Left ventricle myocardium inferior (tissue), 1 donor: ENCODE results near the gene FKBP1B. TPM values are rescaled to one million over a fixed set of nuclear protein-coding genes. Genes with fewer than 3 reads are reported as not detected.

Experiments used
- DNase-seq: peaks from one replicate; pipeline ENCODE4 v3.0.0-alpha.2; 2020
- H3K27ac ChIP-seq: fragments of 200-600 bp; replicated peaks from 2 replicates; pipeline ENCODE4 v1.8.0; 2021
- H3K27me3 ChIP-seq: fragments of 200-600 bp; 2 replicates; pipeline ENCODE4 v1.8.0; 2021; ENCODE audit warnings: low read depth
- H3K36me3 ChIP-seq: fragments of 200-600 bp; 2 replicates; pipeline ENCODE4 v1.8.0; 2021
- H3K4me1 ChIP-seq: fragments of 200-600 bp; 2 replicates; pipeline ENCODE4 v1.8.0; 2021
- H3K4me3 ChIP-seq: fragments of 200-600 bp; 2 replicates; pipeline ENCODE4 v1.8.0; 2021; ENCODE audit warnings: mild to moderate bottlenecking, moderate library complexity
- H3K9me3 ChIP-seq: fragments of 200-600 bp; replicated peaks from 2 replicates; pipeline ENCODE4 v1.8.0; 2021
- intact Hi-C: fragments of 100-400 bp; cut with micrococcal nuclease; formaldehyde crosslinking; loops from one replicate; pipeline ENCODE4 v1.11.0; 2022
- long read RNA-seq: library from polyadenylated mRNA; unstranded; transcript quantifications from one replicate; pipeline ENCODE4 v2.0.0, GENCODE V29; 2021
- total RNA-seq: library from RNA; stranded (reverse); fragmentation: NEBNext Ultra II Directional; extraction: Animal tissue kit (Norgen Biotek cat#: 25700); gene quantifications from one replicate; pipeline ENCODE4 v1.2.1, GENCODE V29; 2021
- TF ChIP-seq, protein P1 (sequence below): fragments of 200-600 bp; IDR thresholded peaks from 2 replicates; pipeline ENCODE4 v1.8.0; 2021; ENCODE audit warnings: antibody characterized with exemption, mild to moderate bottlenecking, borderline replicate concordance
- donor health status: DM: no; HTN: yes; CAD: no; lungs with severe emphysema.

FKBP1B gene
- 2.1 TPM for total RNA-seq
- long read RNA-seq, partial matches to known transcripts = 0 of 2 reads
- long read RNA-seq, other reads (novel, unspliced or antisense) = 1 of 2 reads

DNA sequence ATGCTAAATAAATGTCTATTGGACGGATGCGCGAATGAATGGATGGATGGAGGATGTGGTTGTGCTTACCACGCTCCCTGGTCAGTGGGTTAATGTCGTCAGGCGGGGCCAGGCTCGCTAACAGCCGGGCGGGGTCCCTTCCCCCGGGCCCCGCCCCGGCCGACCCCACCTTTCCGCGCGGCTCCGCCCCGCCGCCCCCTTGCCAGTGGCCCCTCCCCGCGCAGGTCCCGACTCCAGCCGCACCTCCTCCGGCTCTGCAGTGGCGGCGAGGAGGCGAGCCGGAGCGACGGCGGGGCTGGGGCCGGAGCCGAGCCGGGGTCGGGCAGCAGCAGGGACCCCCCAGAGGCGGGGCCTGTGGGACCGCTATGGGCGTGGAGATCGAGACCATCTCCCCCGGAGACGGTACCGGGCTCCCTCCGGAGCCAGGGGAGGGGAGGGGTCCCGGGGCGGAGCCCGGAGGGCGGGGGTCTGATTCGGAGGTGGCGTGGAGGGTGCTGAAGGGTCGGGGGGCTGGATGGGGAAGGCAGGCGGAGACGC lies at the start of gene FKBP1B:
FKBP1B (plus strand) TSS at position 257 of the 537 bp plus-strand sequence; CDS start at position 366, 109 bp downstream.
- intact Hi-C loops = no loop called here
- Histone ChIP-seq H3K36me3 (no peaks in the 10 kb centered on the region), H3K27ac (peak within 1 kb of the TSS; percentile 72), H3K4me1 (peaks cover 43% of the 10 kb centered on the region), H3K9me3 (no peaks in the 10 kb centered on the region), H3K4me3 (peak within 1 kb of the TSS; percentile 88), H3K27me3 (no peaks in the 10 kb centered on the region)
- peak; percentile 62 for DNase-seq
- TF ChIP-seq, protein P1, sequence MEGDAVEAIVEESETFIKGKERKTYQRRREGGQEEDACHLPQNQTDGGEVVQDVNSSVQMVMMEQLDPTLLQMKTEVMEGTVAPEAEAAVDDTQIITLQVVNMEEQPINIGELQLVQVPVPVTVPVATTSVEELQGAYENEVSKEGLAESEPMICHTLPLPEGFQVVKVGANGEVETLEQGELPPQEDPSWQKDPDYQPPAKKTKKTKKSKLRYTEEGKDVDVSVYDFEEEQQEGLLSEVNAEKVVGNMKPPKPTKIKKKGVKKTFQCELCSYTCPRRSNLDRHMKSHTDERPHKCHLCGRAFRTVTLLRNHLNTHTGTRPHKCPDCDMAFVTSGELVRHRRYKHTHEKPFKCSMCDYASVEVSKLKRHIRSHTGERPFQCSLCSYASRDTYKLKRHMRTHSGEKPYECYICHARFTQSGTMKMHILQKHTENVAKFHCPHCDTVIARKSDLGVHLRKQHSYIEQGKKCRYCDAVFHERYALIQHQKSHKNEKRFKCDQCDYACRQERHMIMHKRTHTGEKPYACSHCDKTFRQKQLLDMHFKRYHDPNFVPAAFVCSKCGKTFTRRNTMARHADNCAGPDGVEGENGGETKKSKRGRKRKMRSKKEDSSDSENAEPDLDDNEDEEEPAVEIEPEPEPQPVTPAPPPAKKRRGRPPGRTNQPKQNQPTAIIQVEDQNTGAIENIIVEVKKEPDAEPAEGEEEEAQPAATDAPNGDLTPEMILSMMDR = no peak

DNA sequence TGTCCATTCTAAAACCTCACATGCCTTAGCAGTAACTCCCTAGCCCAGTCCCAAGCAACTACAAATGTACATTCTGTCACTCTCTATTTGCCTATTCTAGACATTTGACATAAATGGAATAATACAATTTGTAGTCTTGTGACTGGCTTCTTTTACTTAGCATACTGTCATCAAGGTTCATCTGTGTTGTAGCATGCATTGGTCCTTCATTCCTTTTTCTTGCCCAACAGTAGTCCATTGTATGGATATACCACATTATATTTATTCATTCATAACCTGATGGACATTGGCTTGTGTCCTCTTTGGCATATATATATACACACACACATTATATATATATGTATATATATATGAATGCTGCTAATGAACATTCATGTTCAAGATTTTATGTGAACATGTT lies 41.8 kb upstream of the FKBP1B start:
- no peak for DNase-seq
- no peaks in the 10 kb centered on the region for H3K9me3 ChIP-seq
- peaks cover 3% of the 10 kb centered on the region for H3K36me3 ChIP-seq
- no peak overlapping the region for H3K4me3 ChIP-seq
- intact Hi-C loops = no loop called here
- H3K27ac ChIP-seq = no peak overlapping the region
- peaks cover 36% of the 10 kb centered on the region for H3K27me3 ChIP-seq
- TF ChIP-seq, protein P1 = no peak
- H3K4me1 ChIP-seq = peaks cover 15% of the 10 kb centered on the region

DNA sequence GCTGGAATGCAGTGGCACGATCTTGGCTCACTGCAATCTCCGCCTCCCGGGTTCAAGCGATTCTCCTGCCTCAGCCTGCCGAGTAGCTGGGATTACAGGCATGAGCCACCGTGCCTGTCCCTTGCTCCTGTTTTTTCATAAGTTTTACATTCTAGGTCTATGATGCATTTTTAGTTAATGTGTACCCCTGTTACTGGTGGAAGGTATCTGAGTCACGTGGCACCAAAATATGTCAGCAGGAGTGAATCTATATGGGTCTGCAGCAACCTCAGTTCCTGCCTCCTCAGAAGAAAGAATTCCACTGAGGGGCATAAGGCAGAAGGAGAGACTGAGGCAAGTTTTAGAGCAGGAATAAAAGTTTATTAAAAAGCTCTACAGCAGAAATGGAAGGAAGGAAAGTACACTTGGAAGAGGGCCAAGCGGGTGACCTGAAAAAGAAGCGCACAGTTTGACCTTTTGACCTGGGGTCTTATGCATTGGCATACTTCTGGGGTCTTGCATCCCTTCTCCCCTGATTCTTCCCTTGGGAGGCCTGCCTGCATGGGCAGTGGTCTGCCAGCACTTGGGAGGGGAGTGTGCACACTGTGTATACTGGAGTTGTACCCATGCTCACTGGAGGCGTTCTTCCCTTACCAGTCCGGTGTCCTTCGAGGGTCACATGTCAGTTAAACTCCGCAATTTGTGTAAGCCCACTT lies 40.7 kb upstream of the FKBP1B start:
- no peaks in the 10 kb centered on the region for H3K9me3 ChIP-seq
- no peak overlapping the region for H3K4me3 ChIP-seq
- intact Hi-C loops = no loop called here
- DNase-seq = no peak
- TF ChIP-seq, protein P1 = no peak
- peaks cover 15% of the 10 kb centered on the region for H3K4me1 ChIP-seq
- H3K36me3 ChIP-seq = no peaks in the 10 kb centered on the region
- H3K27me3 ChIP-seq = peaks cover 39% of the 10 kb centered on the region
- no peak overlapping the region for H3K27ac ChIP-seq

DNA sequence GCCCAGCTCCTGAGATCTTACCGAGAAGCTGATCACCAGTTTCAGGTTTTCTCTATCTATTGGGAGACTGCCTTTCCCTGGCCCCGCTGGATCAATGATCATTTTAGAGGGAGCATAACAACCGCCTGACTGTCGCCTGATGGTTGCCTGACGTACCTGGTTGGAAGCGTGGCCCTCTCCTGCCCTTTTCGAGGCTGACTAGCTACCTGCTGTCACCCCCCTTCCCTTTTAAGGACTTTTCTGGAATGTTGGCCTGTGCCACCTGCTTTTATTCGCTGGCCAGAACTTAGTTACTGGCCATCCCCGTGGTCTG lies 40.2 kb upstream of the FKBP1B start:
- H3K27me3 ChIP-seq = peaks cover 39% of the 10 kb centered on the region
- peaks cover 15% of the 10 kb centered on the region for H3K4me1 ChIP-seq
- no peak overlapping the region for H3K27ac ChIP-seq
- H3K9me3 ChIP-seq = no peaks in the 10 kb centered on the region
- TF ChIP-seq, protein P1 = no peak
- intact Hi-C loops = no loop called here
- H3K36me3 ChIP-seq = no peaks in the 10 kb centered on the region
- DNase-seq = no peak
- H3K4me3 ChIP-seq = peak overlapping the region; percentile 63

DNA sequence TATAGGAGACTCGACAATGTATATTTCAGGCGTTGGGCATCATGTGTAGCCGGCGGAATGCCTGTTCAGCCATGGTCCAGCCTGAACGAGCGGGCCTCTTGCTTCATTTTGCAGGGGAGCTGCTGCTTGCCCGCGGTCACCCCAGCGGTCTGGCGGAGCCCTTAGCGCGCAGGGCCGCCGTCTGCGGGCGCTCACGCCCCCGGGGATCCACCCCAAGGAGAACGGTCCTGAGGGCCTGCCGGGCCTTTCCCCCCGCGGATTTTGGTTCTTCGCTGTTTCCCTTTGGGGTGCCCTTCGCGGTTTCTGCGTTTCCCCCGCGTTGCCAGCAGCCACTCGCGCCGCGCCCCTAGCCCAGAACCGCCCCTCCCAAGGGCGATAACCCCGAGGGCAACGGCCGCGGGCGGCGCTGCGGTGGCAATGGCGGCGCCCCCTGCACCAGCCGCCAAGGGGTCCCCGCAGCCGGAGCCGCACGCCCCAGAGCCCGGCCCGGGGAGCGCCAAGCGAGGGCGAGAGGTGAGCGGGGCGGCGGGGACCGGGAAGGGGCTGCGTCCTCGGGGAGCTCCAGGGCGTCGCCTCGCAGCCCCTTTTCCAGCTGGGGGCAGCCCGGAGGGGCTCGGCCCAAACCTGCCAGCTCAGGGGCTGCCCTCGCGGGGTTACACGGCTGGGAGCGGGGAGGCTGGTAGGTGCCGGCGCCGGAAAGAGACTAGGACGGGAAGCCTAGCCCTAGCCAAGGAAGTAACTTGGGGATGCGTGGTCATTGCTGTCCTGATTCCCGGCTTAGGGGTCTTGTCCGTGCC lies 39.7 kb upstream of the FKBP1B start, which contains the start of gene MFSD2B:
MFSD2B (plus strand) TSS at position 406 of the 797 bp plus-strand sequence; CDS start at position 418, 12 bp downstream.
- Histone ChIP-seq H3K4me3 (peak within 1 kb of the TSS; percentile 63), H3K4me1 (peaks cover 15% of the 10 kb centered on the region), H3K9me3 (no peaks in the 10 kb centered on the region), H3K27me3 (peaks cover 39% of the 10 kb centered on the region), H3K27ac (no peak within 1 kb of the TSS), H3K36me3 (no peaks in the 10 kb centered on the region)
- DNase-seq = no peak
- TF ChIP-seq, protein P1 = no peak
- intact Hi-C loops = no loop called here
